HG02642 (cell line): Measurements from ENCODE around the gene MRPL14.
A peak's percentile ranks its signal among the peaks of the same experiment; 100 is the strongest.

Experiments used
- ATAC-seq: cut with Tn5 transposase; IDR thresholded peaks from one replicate; pipeline ENCODE4 v1.9.1; 2021; ENCODE audit warnings: mild to moderate bottlenecking; ENCODE audit not compliant: unreplicated experiment, poor library complexity

MRPL14 gene

DNA sequence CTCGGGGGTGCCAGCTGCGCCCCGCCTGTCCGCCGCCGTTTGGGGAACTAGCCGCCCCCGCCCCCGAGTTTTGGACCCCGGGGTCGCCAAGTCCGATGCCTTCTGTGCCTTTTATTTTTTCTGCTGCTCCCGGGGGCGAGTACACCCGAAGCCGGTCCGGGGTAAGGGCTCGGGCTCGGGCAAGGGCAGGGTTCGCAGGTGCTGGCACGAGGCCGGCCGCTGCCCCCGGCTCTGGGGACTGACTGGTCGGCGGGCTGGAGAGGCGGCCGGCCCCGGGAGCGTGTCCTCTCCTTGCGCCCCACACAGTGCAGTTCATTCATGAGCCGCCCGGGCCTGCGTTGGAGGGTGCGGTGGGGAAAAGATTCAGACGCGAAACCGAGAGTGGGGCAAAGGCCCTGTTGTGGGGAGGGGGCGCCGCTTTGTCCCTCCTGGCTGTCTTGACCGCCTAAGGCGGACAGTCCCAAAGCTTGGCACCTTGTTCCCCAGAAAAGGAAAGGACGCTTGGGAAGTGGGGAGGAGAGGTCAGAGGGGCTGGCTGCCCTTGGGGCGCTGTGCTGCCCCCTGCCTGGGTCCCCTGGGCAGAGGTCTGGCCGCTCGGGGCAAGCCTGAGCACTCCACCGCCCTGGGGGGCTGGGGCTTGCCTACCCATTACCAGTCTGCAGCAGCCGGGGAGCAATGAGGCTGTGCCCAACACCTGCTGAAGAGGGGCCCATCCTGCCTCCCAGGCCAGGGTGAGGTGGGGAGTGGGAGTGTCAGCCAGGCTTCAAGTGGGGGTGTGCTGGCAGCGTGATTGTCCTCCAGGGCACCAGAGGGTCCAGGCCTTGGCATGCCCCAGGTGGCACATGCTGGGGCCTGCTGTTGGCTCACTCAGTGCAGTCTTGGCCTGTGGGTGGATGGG lies 1.0 kb upstream of the MRPL14 start:
- ATAC-seq, result no peak

GRCh38 chr6:44126320-44127149 lies 717 bp downstream of the MRPL14 start:
- peak; percentile 45 for ATAC-seq

- ATAC-seq, result no peak
Observed at GRCh38 chr6:44123544-44123943, 3.7 kb downstream of the MRPL14 start.

DNA sequence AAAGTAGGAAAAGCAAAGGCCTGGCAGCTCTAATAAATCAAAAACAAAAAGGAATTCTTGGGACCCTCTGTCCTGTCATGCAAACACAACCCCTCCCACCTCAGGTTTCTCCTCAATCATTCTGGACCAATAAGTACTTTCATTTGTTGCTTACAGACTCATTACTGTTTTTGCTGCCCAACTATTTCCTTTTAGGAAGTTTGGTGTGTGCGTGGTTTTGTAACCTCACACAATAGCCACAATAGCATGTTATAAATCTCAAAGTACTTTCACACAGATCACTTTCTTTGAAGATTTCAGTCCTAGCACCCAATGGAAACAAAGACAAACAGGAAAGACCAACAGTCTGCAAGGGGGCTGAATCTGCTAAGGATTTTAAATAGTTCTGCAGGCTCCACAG lies 4.5 kb downstream of the MRPL14 start:
- ATAC-seq, result no peak

DNA sequence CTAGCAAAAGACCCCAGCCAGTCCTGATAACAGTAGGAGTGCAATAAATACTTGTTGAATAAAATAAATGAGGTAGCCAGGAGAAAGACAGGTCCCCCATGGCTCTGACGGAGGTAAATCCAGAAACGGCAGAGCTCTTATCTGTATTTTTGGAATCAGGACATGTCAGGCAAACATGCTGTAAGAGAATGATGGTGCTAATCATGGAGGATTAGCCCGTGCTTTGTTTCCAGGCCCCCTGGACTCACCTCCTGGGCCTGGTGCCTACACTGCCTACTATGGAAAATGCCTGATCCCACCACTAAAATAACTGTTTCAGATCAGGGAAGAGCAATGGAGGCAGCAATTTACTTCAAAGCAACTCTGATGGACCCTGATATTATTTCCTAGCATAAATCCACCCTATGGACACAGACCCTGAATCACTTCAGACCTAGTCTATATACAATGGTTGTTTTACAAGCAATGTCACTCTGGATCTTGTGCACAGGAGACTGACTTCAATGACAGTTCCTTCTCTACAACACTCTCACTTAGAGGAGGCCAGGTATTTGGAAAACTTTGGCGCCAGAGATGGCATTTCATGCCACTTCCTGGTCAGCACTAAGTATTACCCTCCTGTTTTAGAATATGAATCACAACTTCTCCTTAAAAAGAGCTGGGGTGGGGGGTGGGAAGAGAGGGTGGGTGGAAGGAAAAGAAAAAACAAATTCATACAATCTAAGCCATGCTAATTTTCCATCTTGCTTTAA lies 6.4 kb downstream of the MRPL14 start:
- ATAC-seq, result no peak

DNA sequence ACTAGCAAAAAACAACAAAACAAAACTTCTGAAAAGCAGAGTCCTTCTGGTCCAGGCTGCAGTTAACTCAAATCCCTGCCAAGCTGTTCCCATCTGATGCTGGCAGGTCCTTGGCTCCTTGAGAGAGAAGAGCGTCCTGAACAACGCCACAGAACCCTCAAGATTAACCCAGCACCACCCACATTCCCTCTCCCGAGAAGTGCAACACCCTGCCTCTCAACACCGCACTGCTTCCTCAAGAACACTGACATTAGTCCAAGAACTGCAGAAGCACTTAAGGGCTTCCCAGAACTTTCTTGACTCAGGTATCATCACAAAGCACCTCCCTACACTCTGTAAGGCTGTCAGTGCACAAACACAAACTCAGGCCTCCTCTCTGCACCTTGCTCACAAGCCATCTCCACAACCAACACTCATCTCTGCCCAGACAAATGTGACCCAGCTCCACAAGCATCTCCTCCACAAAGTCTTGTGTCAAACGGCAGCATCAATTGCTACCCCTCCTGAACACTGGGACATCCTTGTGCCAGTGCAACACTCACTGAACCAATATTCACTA lies 7.5 kb downstream of the MRPL14 start:
- no peak for ATAC-seq

GRCh38 chr6:44117397-44118128 lies 9.7 kb downstream of the MRPL14 start:
- no peak for ATAC-seq

DNA sequence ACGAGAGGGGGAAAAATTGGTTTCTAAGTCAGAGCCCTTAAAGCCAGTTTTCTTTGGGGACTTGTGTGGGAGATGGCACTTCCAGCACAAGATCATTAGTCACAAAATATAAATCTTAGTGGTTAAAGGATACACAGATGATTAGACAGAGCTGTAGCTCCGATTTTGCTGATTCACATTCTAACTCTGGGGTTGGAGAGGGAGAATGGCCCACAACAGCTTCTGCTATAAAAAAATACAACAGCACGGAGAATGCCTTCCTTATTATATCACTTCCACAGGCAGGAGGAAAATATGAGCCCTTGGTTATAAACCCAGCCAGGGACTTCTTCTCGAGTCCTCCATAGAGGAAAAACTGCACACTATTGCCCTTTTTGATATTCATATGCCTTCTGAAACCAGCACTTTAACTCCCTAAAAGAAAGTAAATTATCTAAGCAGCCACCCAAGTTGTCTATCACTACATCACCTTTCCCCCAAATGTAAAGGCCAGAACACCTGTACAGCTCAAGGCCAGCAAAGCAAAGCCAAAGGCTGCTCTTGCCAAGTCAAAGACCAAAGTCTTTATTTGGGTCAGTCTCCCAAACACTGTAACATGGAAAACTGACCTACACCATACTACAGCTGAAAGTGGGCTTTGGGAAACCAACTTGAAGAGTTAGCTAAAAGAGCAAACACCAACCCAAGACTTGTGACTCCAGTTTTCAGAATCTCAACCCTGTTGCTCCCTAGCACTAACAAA lies 10.4 kb downstream of the MRPL14 start:
- ATAC-seq, result no peak

DNA sequence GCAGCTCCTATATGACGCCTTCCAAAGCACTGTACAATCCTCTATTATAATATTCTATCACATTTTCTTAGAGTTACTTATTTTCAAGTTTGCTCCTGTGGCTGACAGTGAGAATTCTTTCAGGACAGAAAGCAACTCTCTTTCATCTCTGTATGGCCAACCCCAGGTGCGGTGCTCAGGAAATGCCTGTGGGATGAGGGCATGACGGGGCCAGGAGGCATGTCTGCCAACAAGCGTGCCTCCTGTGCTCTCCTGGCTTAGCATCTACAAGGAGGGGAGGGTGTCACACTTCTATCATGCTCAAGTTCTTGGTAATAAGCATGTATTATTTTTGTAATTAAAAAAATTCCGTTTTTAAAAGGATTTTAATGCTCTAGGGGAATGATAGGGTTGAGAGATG lies 11.4 kb downstream of the MRPL14 start:
- no peak for ATAC-seq

DNA sequence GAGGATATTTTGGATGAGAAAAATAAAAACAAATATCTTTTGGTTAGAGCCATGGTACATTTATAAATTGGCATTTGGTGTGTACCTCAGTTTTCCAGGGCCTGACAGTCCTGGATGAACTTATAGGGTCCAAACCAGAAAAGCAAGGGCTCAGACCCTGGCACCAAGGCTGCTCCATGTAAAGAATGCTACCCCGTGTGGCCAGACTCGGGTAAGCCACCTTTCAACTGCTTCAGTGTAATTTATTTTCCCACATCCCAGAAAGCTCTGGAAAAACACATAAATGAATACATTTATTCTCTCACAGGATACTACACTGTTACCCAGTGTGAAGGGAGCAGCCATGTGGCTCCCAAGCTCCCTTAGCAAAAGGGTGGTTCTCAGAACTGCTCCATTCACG lies 13.8 kb downstream of the MRPL14 start:
- no peak for ATAC-seq

DNA sequence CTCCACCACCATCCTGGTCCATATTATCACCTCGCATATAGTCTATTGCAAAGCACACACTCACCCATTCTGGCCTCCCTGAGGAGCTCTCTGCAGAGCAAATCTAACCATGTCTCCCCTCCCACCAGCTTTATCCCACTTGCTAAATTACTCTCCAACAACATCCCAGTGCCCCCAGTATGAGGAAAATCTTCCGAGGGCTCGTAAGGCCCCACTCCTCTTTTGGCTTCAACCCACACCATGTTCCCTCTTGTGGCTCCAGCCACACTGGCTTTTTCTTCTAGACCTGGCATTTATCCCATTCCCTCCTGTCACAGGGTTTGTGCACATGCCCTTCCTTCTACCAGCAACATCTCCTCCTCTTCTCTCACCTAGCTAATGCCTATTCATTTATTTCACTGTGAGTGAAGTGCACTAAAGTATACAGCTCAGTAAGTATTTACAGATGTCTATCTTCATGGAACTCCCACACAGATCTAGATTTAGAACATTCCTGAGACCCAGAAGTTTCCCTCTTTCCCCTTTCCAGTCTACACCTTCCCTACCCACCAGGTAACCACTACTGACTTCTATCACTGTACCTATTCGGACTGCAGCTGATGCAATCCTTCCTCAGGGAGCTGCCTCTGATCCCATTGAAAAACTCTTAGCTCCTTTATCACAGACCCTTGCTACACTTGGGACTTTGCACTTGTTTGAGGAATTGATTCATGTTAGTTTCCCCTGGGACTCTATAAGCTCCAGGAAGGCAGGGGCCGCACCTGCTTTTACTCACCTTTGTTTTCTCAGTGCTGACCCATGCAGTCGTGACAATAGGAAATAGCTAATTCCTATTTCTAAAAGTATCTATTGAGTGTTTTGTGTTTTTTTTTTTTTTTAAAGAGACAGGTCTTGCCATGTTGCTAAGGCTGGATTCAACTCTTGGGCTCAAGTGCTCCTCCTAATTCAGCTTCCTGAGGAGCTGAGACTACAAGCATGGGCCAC lies 15.5 kb downstream of the MRPL14 start:
- ATAC-seq, result no peak

- no peak for ATAC-seq
Observed at GRCh38 chr6:44110966-44111365, 16.3 kb downstream of the MRPL14 start.

DNA sequence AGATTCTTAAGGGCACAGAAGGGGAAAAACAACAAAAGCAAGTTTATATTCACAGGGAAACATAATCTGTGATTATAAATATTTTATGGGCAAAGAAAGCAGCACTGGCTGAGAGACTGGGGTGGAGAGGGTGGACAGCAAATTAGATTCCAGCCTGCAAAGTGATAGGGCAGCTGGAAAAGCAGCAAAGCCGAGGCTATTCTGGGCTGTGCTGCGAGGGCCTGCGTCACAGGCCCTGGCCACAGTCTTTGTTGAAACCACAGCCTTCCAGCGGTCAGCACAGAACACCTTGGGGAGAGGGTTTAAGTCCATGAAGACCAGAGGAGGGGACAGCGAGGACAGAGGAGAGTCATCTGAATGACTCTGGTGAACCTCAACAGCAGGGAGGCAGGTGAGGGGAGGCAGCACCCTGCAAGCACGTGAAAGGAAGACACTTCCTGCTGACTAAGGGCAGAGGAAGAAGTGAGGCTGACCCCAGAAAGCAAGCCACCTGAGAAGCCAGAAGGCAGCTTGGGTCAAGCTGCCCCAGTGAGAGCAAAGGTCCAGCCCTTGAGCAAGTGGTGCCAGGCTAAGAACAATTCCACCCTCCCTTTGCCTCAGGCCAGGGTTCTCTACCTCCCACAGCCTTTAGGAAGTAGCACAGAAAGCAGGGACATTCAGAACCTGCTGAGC lies 17.1 kb downstream of the MRPL14 start:
- ATAC-seq, result no peak

DNA sequence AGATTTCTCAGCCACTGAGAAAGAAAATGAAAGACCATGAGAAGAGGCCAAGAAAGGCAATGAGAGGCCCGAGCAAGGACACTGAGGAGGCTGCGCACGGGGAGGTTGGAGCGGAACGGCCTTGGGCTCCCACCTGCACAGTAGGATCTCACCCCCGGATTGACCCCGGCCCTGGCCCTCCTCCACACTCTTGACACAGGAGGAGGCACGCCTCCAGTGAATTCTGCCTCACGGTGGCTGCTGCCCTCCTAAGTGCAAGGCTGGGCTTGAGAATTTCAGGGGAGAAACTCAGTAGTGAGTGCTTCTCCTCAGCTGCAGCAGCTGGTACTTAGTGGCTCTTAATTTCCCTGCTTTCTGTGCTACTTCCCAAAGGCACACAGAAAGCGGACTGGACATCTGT lies 18.0 kb downstream of the MRPL14 start:
- no peak for ATAC-seq

- ATAC-seq, result no peak
Observed at GRCh38 chr6:44108471-44108870, 18.8 kb downstream of the MRPL14 start.

- no peak for ATAC-seq
Observed at GRCh38 chr6:44107017-44107416, 20.2 kb downstream of the MRPL14 start.

DNA sequence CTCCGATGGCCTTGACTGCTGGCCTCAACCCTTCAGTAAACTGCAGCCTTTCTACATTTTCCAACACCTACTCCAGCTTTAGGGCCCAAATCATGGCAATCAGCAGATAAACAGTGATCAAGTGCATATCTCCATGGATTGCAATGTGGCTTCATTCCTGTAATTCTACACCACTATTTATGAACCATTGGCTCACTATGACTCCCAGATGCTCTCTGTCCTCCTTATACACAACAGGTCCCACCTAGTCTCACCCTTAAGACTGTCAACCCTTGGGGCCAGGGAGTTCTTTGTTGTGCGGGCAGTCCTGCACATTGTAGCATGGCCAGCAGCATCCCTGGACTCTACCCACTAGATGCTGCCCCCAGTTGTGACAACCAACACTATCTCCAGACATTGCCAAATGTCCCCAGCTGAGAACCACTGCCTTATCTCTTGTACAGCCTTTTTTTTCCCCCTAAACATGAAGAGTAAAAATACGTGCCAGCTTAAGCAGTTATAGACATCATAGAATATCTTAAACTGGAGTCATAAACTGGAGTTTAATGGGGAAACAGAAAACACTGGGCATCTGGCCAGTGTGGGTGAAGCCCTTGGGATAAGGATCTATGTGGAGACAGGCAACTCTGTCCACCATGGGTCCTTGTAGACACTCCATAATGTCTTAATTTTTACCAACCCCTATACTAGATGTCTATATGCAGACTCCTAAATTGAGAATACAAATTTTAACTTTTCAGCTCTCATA lies 21.1 kb downstream of the MRPL14 start:
- ATAC-seq, result no peak
